ENCODE data around the gene MRPS5.

DNA sequence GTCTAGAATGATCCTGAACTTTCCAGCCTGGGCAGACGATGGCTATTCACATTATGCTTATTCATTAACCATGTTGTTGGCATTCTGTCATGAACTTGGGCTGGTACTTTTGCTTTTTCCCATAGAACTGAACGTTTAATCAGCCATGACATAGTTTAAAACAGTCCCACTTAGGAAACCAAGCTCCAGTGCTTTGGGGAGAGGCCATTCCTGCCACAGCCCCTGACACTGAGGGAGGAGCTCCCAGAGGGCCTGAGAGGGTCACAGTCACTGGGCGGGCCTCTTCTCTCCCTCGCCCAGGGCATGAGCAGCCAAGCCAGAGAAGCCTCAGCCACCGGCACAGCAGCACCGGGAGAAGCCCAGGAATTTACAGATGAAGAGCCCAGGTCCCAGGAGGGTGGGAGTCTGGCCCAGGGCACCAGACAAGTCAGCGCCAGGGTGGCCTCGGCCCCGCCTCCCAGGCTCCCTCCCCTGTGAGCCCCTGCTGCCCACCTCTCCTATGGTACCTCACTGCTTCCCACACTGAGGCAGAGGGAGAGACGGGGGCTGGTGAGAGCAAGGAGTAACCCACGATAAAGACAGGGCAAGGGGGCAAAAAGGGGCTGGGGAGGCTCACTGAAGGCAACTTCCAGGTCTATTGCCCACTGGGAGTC is 62.5 kb downstream of the MRPS5 start:
- no peak for TF ChIP-seq POLR2AphosphoS5 (IDR thresholded peaks at IDR 0.05; ENCODE audit: low read depth, low read length)
- TF ChIP-seq, protein P1, sequence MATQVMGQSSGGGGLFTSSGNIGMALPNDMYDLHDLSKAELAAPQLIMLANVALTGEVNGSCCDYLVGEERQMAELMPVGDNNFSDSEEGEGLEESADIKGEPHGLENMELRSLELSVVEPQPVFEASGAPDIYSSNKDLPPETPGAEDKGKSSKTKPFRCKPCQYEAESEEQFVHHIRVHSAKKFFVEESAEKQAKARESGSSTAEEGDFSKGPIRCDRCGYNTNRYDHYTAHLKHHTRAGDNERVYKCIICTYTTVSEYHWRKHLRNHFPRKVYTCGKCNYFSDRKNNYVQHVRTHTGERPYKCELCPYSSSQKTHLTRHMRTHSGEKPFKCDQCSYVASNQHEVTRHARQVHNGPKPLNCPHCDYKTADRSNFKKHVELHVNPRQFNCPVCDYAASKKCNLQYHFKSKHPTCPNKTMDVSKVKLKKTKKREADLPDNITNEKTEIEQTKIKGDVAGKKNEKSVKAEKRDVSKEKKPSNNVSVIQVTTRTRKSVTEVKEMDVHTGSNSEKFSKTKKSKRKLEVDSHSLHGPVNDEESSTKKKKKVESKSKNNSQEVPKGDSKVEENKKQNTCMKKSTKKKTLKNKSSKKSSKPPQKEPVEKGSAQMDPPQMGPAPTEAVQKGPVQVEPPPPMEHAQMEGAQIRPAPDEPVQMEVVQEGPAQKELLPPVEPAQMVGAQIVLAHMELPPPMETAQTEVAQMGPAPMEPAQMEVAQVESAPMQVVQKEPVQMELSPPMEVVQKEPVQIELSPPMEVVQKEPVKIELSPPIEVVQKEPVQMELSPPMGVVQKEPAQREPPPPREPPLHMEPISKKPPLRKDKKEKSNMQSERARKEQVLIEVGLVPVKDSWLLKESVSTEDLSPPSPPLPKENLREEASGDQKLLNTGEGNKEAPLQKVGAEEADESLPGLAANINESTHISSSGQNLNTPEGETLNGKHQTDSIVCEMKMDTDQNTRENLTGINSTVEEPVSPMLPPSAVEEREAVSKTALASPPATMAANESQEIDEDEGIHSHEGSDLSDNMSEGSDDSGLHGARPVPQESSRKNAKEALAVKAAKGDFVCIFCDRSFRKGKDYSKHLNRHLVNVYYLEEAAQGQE (IDR thresholded peaks at IDR 0.05; ENCODE audit: insufficient read depth in 1 of 2, low read depth in 2 of 2, low read length in 2 of 2) = no peak
- TF ChIP-seq TAF1 (IDR thresholded peaks at IDR 0.05; ENCODE audit: borderline replicate concordance, insufficient read depth, low read length) = no peak
- TF ChIP-seq SIN3A (IDR thresholded peaks at IDR 0.05; ENCODE audit: borderline replicate concordance, insufficient read depth, low read length) = no peak
- TF ChIP-seq FOXP2 (optimal IDR thresholded peaks at IDR 0.05; ENCODE audit: borderline replicate concordance, extremely low read depth, extremely low read length, insufficient read depth) = no peak
